ENCODE measurements around the gene DCDC2C.

- TF ChIP-seq ZBTB26 (CRISPR knock-in tag; IDR thresholded peaks at IDR 0.05) (no peak), ZNF324 (CRISPR knock-in tag; IDR thresholded peaks at IDR 0.05) (no peak), PATZ1 (CRISPR knock-in tag; IDR thresholded peaks at IDR 0.05; ENCODE audit: borderline replicate concordance) (no peak), SMC3 (conservative IDR thresholded peaks at IDR 0.05; ENCODE audit: insufficient read depth, low read depth, low read length) (no peak), FOXM1 (IDR thresholded peaks at IDR 0.05; ENCODE audit: low read depth) (no peak), FOXM1 (CRISPR knock-in tag; IDR thresholded peaks at IDR 0.05; ENCODE audit: low read depth) (no peak), CEBPB (tag; IDR thresholded peaks at IDR 0.05) (no peak), BHLHE40 (IDR thresholded peaks at IDR 0.05; ENCODE audit: low read length) (no peak), HCFC1 (IDR thresholded peaks at IDR 0.05; ENCODE audit: low read depth, low read length) (no peak), ZBTB5 (IDR thresholded peaks at IDR 0.05) (no peak)
- TF ChIP-seq, protein P1, sequence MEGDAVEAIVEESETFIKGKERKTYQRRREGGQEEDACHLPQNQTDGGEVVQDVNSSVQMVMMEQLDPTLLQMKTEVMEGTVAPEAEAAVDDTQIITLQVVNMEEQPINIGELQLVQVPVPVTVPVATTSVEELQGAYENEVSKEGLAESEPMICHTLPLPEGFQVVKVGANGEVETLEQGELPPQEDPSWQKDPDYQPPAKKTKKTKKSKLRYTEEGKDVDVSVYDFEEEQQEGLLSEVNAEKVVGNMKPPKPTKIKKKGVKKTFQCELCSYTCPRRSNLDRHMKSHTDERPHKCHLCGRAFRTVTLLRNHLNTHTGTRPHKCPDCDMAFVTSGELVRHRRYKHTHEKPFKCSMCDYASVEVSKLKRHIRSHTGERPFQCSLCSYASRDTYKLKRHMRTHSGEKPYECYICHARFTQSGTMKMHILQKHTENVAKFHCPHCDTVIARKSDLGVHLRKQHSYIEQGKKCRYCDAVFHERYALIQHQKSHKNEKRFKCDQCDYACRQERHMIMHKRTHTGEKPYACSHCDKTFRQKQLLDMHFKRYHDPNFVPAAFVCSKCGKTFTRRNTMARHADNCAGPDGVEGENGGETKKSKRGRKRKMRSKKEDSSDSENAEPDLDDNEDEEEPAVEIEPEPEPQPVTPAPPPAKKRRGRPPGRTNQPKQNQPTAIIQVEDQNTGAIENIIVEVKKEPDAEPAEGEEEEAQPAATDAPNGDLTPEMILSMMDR (IDR thresholded peaks at IDR 0.05 in 2 of 3, conservative IDR thresholded peaks at IDR 0.05 in 1 of 3; ENCODE audit: insufficient read depth in 2 of 3, low read depth in 1 of 3, low read length in 3 of 3), result no peak
Observed at GRCh38 chr2:3747032-3747654, 43.8 kb downstream of the DCDC2C start.
